NCI-H748 (cell line): ENCODE measurements around the gene TSPAN9.
"Not testable (repeated sequence)": the region's sequence is repeated elsewhere in the genome, so short reads cannot be mapped to it uniquely, and the experiment has no call there.

Experiments used
- DNase-seq: peaks from one replicate; lab custom pipeline; 2025; ENCODE audit not compliant: unreplicated experiment; lab: John Stamatoyannopoulos, UW

Gene TSPAN9

GRCh38 chr12:3044141-3044630, 33.0 kb upstream of the TSPAN9 start:
- DNase-seq, result peak; percentile 23

- DNase-seq, result no peak
These were observed 31.7 kb upstream of the TSPAN9 start for GRCh38 chr12:3045494-3045893.

DNA sequence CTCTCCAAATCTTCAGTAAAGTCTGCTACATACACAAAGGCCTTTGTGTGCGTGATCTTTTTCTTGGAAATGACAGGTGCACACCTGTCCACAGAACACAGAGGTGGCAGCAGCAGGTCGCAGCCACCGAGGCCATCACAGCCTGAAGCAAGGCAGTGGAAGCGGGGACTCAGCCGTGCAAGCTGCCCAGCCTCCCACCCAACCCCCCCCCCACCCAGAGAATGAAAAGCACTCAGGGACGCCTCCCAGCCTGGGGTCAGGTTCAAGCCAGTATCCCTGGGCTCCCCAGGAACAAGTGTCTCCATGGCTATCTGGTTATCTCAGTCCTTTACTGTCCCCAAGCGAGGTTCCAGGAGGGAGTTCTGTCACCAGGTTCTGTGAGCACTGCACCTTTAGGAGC, 31.2 kb upstream of the TSPAN9 start:
- no peak for DNase-seq

DNA sequence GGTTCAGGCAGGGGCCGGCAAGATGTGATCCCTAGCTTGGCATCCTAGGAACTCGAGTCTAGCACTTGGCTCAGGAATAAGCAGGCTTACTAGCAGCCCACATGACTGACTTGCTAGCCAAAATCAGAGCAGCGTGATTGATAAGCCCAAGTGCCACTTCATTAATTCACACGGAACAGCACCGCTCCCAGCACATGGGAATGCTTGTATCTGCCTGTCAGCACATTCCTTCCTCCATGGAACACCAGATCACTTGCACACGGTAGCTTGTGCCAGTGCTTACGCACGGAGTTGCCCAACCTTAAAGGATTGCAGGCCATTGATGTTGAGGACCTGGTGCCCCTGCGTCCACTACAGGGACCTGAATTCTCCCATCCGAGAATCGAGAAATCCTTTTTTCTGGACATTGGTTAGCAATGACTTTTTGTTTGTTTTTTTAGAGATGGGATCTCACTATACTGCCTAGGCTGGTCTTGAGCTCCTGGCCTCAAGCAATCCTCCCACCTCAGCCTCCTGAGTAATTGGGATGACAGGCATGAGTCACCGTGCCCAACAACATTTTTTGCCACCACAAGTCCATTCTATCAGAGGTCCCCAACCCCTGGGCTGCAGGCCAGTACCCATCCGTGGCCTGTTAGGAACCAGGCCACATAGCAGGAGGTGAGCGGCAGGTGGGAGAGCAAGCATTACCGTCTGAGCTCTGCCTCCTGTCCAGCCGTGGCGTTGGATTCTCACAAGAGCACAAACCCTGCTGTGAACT, 30.6 kb upstream of the TSPAN9 start:
- no peak for DNase-seq

GRCh38 chr12:3047961-3048360, 29.2 kb upstream of the TSPAN9 start:
- DNase-seq, result peak; percentile 4

- DNase-seq, result no peak
These were observed 28.6 kb upstream of the TSPAN9 start for GRCh38 chr12:3048540-3048939.

- DNase-seq, result no peak
These were observed 28.0 kb upstream of the TSPAN9 start for GRCh38 chr12:3049176-3049575.

GRCh38 chr12:3049611-3050249, 27.4 kb upstream of the TSPAN9 start:
- no peak for DNase-seq

DNA sequence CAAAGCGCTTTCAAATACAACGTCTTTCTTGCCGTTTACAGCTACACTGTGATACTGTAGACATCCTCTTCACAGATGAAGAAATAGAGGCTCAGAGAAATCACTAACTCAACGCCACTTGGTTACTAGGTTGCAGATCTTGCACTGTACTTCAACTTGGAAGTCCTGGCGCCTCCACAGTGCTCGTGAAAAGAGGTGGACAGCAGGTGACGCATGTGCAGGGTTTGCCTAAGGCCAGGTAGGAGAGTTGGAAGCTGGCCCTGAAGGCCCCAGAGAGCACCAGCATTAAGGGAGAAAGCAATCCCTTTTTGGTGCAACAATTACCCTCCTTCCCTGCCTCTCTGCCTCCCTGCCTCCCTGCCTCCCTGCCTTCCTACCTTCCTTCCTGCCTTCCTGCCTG, 22.8 kb upstream of the TSPAN9 start:
- DNase-seq, result no peak

DNA sequence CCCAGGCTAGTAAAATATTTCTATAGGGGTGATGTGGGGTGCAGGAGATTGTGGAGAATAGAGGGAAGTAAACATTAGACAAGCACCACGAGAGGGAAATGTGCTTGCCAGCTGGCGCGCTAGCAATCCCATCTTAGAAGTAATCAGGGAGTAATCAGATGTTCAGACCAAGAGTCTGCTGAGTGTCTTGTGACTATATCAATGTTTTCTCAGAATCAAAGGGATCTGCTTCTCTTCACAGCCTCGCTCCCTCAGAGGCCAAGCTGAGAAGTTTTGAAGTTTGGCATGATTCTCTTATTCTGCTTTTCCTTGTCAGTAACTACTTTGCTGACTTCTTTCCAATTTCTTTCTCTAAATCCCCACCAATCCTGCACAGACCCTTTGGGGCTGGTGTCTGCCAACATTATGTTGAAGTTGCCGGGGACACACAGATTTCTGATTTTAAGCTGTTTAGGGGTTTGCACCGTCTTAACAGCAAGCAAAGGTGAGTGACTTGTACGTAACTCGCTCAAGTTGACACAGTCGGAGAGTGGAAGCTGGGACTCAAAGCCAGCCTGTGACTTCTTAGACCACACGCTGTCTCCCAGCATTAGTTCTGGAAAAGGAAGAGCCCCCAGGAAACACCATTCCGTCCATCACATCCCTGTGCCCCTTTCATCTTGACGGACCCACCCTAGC, 22.0 kb upstream of the TSPAN9 start:
- DNase-seq, result no peak

DNA sequence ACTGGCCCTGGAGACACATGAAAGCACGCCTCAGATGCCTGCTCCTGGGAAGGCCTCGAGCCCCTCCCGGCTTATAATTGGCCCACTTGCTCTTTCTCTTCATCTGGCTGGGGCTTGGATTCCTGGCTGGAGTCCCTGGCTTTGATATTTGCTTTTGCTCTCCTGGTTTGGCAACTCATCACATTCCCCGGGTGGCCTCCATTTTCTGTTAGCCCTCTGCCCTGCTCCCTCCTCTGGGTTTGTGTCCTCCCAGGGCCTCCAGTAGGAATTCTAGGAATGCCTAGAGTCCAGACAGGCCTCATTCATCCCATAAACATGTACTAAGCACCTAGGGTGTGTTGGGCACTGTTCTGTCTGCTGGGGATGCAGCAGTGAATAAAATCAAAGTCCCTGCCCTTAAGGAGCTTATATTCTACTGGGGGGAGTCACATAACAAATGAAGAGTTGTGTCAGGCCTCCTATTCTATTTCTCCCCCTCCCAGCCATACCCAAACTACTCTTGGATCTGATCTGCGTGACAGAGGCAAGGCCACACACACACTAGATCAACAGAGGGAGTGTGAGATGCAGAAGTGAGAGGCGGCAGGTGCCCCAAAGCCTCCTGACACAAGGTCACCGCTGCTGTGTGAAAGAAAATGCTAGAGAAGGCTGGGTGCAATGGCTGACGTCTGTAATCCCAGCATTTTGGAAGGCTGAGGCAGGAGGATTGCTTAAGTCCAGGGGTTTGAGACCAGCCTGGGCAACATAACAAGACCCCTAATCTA, 21.3 kb upstream of the TSPAN9 start:
- no peak for DNase-seq

- no peak for DNase-seq
These were observed 16.1 kb upstream of the TSPAN9 start for GRCh38 chr12:3061059-3061458.

- no peak for DNase-seq
These were observed 15.5 kb upstream of the TSPAN9 start for GRCh38 chr12:3061501-3062215.

DNA sequence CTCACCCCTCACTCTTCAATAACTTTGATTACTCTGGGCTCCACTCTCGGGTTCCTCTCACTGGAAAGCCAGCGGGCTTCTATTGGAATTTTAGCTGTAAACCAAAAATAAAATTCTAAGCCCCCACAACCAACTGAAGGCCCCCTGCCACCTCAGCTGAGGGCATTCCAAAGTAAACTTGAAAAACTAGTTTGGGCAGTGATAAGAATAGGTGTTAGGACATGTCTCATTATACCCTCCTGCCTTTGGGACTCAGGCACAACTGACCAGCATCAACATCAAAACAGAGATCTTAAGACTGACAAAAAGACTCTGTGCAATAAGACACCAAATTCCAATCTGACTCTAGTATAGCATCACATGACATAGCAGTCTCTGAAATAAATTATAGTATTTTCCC, 11.9 kb upstream of the TSPAN9 start:
- no peak for DNase-seq

DNA sequence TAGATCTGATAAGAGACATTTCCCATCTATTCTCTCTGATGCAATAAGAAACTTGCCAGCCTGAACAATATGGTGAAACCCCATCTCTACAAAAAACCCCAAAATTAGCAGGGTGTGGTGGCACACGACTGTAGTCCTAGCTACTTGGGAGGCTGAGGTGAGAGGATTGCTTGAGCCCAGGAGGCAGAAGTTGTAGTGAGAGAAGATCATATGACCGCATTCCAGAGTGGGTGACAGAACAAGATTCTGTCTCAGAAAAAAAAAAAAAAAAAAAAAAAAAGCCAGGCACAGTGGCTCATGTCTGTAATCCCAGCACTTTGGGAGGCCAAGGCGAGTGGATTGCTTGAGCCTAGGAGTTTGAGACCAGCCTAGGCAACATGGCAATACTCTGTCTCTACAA, 11.3 kb upstream of the TSPAN9 start:
- not testable (repeated sequence) for DNase-seq

- no peak for DNase-seq
These were observed 7.5 kb upstream of the TSPAN9 start for GRCh38 chr12:3069714-3070113.

- peak; percentile 70 for DNase-seq
These were observed 6.1 kb upstream of the TSPAN9 start for GRCh38 chr12:3071107-3071506.

DNA sequence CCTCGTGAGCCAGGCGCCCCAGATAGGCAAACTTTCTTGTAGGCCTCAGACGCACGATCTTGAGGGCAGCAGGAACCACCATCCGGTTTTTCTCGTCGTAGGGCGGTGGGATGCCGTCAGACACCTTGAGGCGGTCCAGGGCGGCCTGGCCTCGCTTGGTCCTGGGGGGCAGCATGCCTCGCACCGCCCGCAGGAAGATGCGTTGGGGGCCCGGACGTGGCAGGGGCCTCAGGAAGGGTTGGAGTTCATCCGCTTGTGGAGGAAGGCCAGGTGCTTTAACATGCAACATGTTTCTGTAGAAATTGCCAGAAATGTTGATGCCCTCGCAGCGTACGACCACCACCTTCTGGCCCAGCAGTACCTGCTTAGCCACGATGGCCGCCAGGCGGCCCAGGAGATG, 5.5 kb upstream of the TSPAN9 start:
- no peak for DNase-seq

DNA sequence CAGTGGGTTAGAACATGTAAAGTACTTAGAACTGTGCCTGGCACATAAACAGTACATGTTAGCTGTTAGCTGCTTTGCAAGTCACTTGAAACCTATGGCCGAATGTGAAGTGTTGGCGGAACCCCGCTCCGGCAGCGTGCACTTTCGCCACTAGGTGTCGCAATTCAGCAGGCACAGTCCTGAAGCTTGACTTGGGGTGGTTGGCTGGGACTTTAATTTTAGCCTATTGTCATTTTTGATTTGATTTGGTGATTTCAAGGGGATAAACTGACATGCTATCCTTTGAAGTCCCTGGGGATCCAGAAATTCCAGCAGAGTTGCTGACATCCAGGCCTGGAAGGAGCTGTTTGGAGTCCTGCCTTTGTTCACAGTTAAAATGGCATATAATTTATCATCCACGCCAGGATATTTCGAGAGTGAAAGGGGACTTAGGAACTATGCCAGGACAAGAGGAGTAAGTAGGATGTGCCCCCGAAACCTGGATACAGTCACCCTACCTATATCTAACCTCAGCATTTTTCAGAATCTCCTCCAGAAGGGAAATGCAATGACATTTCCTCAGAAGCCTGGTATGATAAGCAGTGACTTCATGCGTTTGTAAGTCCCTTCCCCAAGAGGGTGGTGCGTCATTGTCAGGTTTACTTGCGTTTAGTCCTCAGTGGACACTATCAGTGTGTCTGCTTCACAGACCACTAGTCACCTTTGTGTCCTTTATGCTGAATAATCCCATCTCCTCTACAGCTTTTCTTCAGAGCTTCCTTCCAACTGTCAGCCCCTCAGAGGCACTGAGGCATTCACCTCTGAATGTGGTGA, 3.5 kb upstream of the TSPAN9 start:
- peak; percentile 68 for DNase-seq

- DNase-seq, result no peak
These were observed 1.9 kb upstream of the TSPAN9 start for GRCh38 chr12:3075315-3075714.
